Left ventricle myocardium inferior (tissue), 1 donor: ENCODE measurements around the gene GJA5. TPM values are rescaled to one million over a fixed set of nuclear protein-coding genes. Genes with fewer than 3 reads are reported as not detected.

Source experiments
- DNase-seq: peaks from one replicate; pipeline ENCODE4 v3.0.0-alpha.2; 2020
- H3K27ac ChIP-seq: fragments of 200-600 bp; replicated peaks from 2 replicates; pipeline ENCODE4 v1.8.0; 2021
- H3K27me3 ChIP-seq: fragments of 200-600 bp; 2 replicates; pipeline ENCODE4 v1.8.0; 2021; ENCODE audit warnings: low read depth
- H3K36me3 ChIP-seq: fragments of 200-600 bp; 2 replicates; pipeline ENCODE4 v1.8.0; 2021
- H3K4me1 ChIP-seq: fragments of 200-600 bp; 2 replicates; pipeline ENCODE4 v1.8.0; 2021
- H3K4me3 ChIP-seq: fragments of 200-600 bp; 2 replicates; pipeline ENCODE4 v1.8.0; 2021; ENCODE audit warnings: mild to moderate bottlenecking, moderate library complexity
- H3K9me3 ChIP-seq: fragments of 200-600 bp; replicated peaks from 2 replicates; pipeline ENCODE4 v1.8.0; 2021
- intact Hi-C: fragments of 100-400 bp; cut with micrococcal nuclease; formaldehyde crosslinking; loops from one replicate; pipeline ENCODE4 v1.11.0; 2022
- total RNA-seq: library from RNA; stranded (reverse); fragmentation: NEBNext Ultra II Directional; extraction: Animal tissue kit (Norgen Biotek cat#: 25700); gene quantifications from one replicate; pipeline ENCODE4 v1.2.1, GENCODE V29; 2021
- TF ChIP-seq, protein P1 (sequence below): fragments of 200-600 bp; IDR thresholded peaks from 2 replicates; pipeline ENCODE4 v1.8.0; 2021; ENCODE audit warnings: antibody characterized with exemption, mild to moderate bottlenecking, borderline replicate concordance
- donor health status: DM: no; HTN: yes; CAD: no; lungs with severe emphysema.

The GJA5 gene
- total RNA-seq, 1 donor from 2014 or later, result 69.8 TPM

- TF ChIP-seq, protein P1, sequence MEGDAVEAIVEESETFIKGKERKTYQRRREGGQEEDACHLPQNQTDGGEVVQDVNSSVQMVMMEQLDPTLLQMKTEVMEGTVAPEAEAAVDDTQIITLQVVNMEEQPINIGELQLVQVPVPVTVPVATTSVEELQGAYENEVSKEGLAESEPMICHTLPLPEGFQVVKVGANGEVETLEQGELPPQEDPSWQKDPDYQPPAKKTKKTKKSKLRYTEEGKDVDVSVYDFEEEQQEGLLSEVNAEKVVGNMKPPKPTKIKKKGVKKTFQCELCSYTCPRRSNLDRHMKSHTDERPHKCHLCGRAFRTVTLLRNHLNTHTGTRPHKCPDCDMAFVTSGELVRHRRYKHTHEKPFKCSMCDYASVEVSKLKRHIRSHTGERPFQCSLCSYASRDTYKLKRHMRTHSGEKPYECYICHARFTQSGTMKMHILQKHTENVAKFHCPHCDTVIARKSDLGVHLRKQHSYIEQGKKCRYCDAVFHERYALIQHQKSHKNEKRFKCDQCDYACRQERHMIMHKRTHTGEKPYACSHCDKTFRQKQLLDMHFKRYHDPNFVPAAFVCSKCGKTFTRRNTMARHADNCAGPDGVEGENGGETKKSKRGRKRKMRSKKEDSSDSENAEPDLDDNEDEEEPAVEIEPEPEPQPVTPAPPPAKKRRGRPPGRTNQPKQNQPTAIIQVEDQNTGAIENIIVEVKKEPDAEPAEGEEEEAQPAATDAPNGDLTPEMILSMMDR, result no peak
- H3K27ac ChIP-seq, result peak overlapping the region; percentile 71
- DNase-seq, result no peak
- intact Hi-C loops, result no loop called here
- H3K9me3 ChIP-seq, result no peaks in the 10 kb centered on the region
- H3K27me3 ChIP-seq, result no peaks in the 10 kb centered on the region
- H3K36me3 ChIP-seq, result no peaks in the 10 kb centered on the region
- H3K4me3 ChIP-seq, result peak overlapping the region; percentile 50
- H3K4me1 ChIP-seq, result peaks cover 57% of the 10 kb centered on the region
These were observed 12.2 kb upstream of the GJA5 start for GRCh38 chr1:147772570-147772969.

DNA sequence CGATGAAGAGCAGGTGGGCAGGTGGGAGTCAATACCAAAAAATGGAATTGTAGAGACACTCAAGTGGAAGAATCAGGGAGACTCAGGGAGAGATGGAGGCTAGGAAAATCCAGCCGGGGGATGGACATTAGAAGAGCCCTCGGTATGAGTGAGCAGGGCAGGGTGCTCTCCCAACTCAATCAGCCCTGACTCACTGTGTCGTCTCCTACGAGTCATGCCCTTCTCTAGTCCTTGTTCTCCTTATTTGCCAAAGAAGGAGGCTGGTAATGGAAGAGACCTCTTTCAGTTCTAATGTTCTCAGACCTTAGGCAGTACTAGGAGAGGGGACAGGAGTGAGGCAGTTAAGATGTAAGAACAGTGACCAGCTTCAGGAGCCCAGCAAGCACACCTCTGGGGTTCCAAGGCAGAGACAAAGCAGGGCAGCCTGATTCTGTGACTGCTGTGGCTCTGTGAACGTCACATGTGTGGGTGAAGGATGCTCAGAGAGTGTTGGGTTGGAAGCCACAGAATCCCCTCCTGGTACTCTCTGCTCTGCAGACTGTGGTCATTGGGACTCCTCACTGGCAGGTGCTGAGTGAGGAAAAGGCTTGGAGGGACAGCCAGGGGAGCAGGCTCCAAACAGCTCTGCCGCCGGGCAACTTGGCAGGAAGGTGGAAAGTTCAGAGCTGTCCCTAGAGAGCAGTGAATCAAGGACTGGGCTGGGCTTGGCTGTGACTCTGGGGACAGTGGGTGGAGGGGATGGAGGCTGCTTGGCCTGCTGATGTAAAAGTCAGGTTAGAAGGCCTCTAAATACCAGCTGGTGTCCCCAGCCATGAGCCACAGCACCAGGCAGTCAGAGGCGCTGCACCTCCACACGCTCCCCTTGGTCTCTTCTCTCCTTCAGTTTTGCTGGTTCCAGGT lies 11.1 kb upstream of the GJA5 start:
- TF ChIP-seq, protein P1, result no peak
- peak overlapping the region; percentile 50 for H3K4me3 ChIP-seq
- peak overlapping the region; percentile 71 for H3K27ac ChIP-seq
- H3K4me1 ChIP-seq, result peaks cover 62% of the 10 kb centered on the region
- peak; percentile 76 for DNase-seq
- H3K9me3 ChIP-seq, result no peaks in the 10 kb centered on the region
- no peaks in the 10 kb centered on the region for H3K27me3 ChIP-seq
- intact Hi-C loops, result no loop called here
- no peaks in the 10 kb centered on the region for H3K36me3 ChIP-seq

- Histone ChIP-seq H3K4me3 (no peak overlapping the region), H3K9me3 (no peaks in the 10 kb centered on the region), H3K27ac (peak overlapping the region; percentile 31), H3K4me1 (peaks cover 66% of the 10 kb centered on the region), H3K36me3 (no peaks in the 10 kb centered on the region), H3K27me3 (no peaks in the 10 kb centered on the region)
- TF ChIP-seq, protein P1, result no peak
- intact Hi-C loops, result no loop called here
- no peak for DNase-seq
These were observed 8.7 kb upstream of the GJA5 start for GRCh38 chr1:147769106-147769505.

DNA sequence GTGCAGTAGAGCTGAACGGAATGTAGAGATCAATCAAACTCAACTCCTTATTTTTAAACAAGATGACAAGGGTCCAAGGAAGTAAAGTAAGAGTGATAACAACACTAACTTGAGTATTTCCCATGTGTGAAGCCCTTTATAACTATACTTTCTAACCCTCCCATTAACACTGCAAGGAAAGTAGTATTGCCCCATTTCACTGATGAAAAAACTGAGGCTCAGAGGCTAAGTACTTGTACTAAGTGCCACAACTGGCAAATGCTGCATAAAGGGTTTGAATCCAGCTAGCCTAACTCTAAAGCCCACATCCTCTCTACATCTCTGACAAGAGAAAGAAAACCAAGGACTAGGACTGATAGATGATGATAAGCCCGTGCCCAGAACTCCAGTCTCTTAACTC lies 8.2 kb upstream of the GJA5 start:
- Histone ChIP-seq H3K4me3 (no peak overlapping the region), H3K4me1 (peaks cover 64% of the 10 kb centered on the region), H3K27me3 (no peaks in the 10 kb centered on the region), H3K36me3 (no peaks in the 10 kb centered on the region), H3K9me3 (no peaks in the 10 kb centered on the region), H3K27ac (peak overlapping the region; percentile 31)
- no peak for DNase-seq
- intact Hi-C loops, result no loop called here
- TF ChIP-seq, protein P1, result no peak

DNA sequence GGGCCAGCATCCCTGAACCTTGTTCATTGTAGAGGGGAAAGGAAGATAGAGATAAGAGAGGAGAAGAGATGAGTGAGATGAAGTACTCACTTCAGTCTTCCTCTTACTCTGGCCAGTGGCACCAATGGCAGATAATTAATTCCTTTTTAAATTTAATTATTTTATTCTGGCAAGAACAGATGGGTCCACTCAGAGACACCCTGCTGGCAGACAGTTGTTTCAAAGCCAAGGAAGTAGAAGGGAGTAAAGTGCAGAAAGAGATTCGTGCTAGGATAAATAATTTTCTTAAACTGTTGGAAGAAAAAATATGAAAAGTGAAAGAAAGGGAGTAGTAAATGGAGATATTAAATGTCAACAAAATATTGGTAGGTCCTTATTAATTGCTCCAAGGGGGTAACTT lies 7.7 kb upstream of the GJA5 start:
- Histone ChIP-seq H3K4me1 (peaks cover 64% of the 10 kb centered on the region), H3K36me3 (no peaks in the 10 kb centered on the region), H3K27me3 (no peaks in the 10 kb centered on the region), H3K4me3 (no peak overlapping the region), H3K9me3 (no peaks in the 10 kb centered on the region), H3K27ac (no peak overlapping the region)
- TF ChIP-seq, protein P1, result no peak
- DNase-seq, result no peak
- intact Hi-C loops, result no loop called here
